HEK293T (cell line): ENCODE measurements around the gene CD300LD.

Experiments used
- CTCF ChIA-PET: fragments of 350-600 bp; formaldehyde crosslinking; extraction: SDS; loops from one replicate; lab custom pipeline; 2021; ENCODE audit warnings: antibody characterized with exemption, inconsistent platforms; lab: Yijun Ruan, JAX
- POLR2A ChIA-PET: fragments of 350-600 bp; formaldehyde crosslinking; extraction: SDS; loops from one replicate; lab custom pipeline; 2020; ENCODE audit warnings: antibody characterized with exemption, inconsistent platforms; lab: Yijun Ruan, JAX
- DNase-seq: peaks from one replicate; pipeline ENCODE4 v3.0.0; 2012; ENCODE audit warnings: mixed read lengths; ENCODE audit errors: extremely low spot score
- ARNT ChIP-seq: fragments of 450-650 bp; IDR thresholded peaks from 2 replicates; pipeline ENCODE4 v1.6.1; 2017; ENCODE audit warnings: mild to moderate bottlenecking
- BHLHE40 ChIP-seq: fragments of 450-650 bp; IDR thresholded peaks from 2 replicates; pipeline ENCODE4 v1.6.1; 2016; ENCODE audit warnings: mild to moderate bottlenecking, moderate library complexity, borderline replicate concordance
- CTBP1 ChIP-seq: fragments of 450-650 bp; IDR thresholded peaks from 2 replicates; pipeline ENCODE4 v1.6.1; 2016; ENCODE audit warnings: borderline replicate concordance
- ELF4 ChIP-seq: fragments of 450-650 bp; IDR thresholded peaks from 2 replicates; pipeline ENCODE4 v1.6.1; 2017; ENCODE audit warnings: antibody characterized with exemption
- FOXA1 ChIP-seq: fragments of 450-650 bp; IDR thresholded peaks from 2 replicates; pipeline ENCODE4 v1.6.1; 2016; ENCODE audit warnings: mild to moderate bottlenecking
- FOXK2 ChIP-seq: fragments of 450-650 bp; IDR thresholded peaks from 2 replicates; pipeline ENCODE4 v1.6.1; 2016; ENCODE audit warnings: mild to moderate bottlenecking
- FOXM1 ChIP-seq: fragments of 450-650 bp; IDR thresholded peaks from 2 replicates; pipeline ENCODE4 v1.6.1; 2017; ENCODE audit warnings: mild to moderate bottlenecking, borderline replicate concordance
- HDGF ChIP-seq: fragments of 450-650 bp; IDR thresholded peaks from 2 replicates; pipeline ENCODE4 v1.6.1; 2017; ENCODE audit warnings: antibody characterized with exemption, borderline replicate concordance
- L3MBTL2 ChIP-seq: fragments of 450-650 bp; conservative IDR thresholded peaks from 2 replicates; pipeline ENCODE4 v1.6.1; 2016; ENCODE audit warnings: mild to moderate bottlenecking
- LEF1 ChIP-seq: fragments of 450-650 bp; IDR thresholded peaks from 2 replicates; pipeline ENCODE4 v1.6.1; 2017; ENCODE audit warnings: mild to moderate bottlenecking, borderline replicate concordance
- NFRKB ChIP-seq: fragments of 450-650 bp; IDR thresholded peaks from 2 replicates; pipeline ENCODE4 v1.6.1; 2016; ENCODE audit warnings: mild to moderate bottlenecking, moderate library complexity
- SP1 ChIP-seq: fragments of 450-650 bp; IDR thresholded peaks from 2 replicates; pipeline ENCODE4 v1.6.1; 2017
- SUZ12 ChIP-seq: fragments of 450-650 bp; IDR thresholded peaks from 2 replicates; pipeline ENCODE4 v1.6.1; 2016; ENCODE audit warnings: mild to moderate bottlenecking
- TARDBP ChIP-seq: fragments of 450-650 bp; IDR thresholded peaks from 2 replicates; pipeline ENCODE4 v1.6.1; 2016
- ZNF384 ChIP-seq: fragments of 450-650 bp; IDR thresholded peaks from 2 replicates; pipeline ENCODE4 v1.6.1; 2016
- TF ChIP-seq, protein P1 (sequence below): fragments of 450-650 bp; IDR thresholded peaks from 2 replicates; pipeline ENCODE4 v1.6.1; 2016

The CD300LD gene

DNA sequence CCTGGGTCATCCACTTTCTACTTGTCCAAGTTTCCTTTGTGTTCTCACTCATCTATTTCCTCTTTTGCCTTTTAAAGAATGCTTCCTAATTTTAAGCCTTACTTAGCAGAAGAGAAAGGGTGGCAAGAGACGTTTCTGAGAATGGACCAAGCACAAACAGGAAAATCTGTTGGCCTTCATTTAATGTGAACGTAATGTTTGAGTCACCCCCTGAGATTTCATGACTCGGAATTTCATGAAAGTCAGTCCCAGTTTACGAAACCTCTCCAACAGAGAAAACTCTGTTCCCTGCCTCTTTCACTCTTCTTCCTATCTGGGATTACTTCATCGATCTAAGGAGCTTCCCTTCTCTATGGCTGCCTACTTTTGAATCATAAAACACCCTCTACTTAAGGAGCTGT is 31.6 kb upstream of the CD300LD start, which contains the start of gene CD300E:
TSS of gene CD300E (minus strand) at position 46 of the 401 bp plus-strand sequence. CDS start 117 bp downstream, outside the sequence.
- TF ChIP-seq SUZ12 (no peak), CTBP1 (no peak), HDGF (no peak), SP1 (no peak), FOXM1 (no peak), ARNT (no peak), ZNF384 (no peak), ELF4 (no peak), FOXA1 (no peak)
- ChIA-PET POLR2A (no interaction called here), CTCF (interaction anchor here (1.0 kb wide), 1 partner anchor 37 kb away, joined by 5 read pairs; no protein-coding TSS in a partner anchor)
- no peak for DNase-seq

DNA sequence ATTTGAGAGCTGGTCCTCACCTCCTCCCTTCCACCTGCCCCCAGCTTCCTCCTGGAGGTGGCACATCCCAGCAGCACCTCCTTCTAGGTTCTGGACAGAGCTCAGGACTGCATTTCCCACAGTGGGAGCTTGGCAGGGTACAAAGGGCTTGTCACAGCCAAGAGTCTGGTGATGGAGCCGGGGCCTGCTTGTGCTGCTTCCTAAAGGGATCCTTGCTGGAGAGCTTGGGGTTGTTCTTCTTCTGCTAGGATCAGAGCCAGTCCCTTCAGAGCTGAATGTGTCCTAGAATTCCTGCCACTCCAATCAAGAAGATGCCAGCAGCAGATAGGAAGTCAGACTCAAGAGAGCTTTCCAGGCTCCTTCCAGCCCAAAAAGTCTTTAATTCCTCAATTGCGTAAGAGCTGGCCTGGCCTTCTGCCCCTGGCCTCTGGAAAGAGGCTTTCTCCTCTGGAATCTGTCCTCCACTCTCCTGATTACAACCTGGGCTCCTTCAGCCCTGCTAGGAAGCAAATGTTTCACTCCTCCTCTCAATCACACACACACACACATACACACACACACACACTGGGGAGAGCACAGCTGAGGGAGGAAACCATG is 27.1 kb upstream of the CD300LD start:
- ChIA-PET CTCF (interaction anchor here (1.0 kb wide), 1 partner anchor 24 kb away, joined by 3 read pairs; no protein-coding TSS in a partner anchor), POLR2A (no interaction called here)
- no peak for DNase-seq
- TF ChIP-seq FOXM1, result no peak
- TF ChIP-seq FOXA1, result no peak
- TF ChIP-seq ARNT, result no peak
- TF ChIP-seq SUZ12, result no peak
- TF ChIP-seq HDGF, result no peak
- no peak for TF ChIP-seq FOXK2
- TF ChIP-seq L3MBTL2, result no peak
- no peak for TF ChIP-seq ZNF384
- no peak for TF ChIP-seq LEF1
- TF ChIP-seq TARDBP, result no peak
- TF ChIP-seq, protein P1, sequence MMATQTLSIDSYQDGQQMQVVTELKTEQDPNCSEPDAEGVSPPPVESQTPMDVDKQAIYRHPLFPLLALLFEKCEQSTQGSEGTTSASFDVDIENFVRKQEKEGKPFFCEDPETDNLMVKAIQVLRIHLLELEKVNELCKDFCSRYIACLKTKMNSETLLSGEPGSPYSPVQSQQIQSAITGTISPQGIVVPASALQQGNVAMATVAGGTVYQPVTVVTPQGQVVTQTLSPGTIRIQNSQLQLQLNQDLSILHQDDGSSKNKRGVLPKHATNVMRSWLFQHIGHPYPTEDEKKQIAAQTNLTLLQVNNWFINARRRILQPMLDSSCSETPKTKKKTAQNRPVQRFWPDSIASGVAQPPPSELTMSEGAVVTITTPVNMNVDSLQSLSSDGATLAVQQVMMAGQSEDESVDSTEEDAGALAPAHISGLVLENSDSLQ, result no peak
- no peak for TF ChIP-seq ELF4

DNA sequence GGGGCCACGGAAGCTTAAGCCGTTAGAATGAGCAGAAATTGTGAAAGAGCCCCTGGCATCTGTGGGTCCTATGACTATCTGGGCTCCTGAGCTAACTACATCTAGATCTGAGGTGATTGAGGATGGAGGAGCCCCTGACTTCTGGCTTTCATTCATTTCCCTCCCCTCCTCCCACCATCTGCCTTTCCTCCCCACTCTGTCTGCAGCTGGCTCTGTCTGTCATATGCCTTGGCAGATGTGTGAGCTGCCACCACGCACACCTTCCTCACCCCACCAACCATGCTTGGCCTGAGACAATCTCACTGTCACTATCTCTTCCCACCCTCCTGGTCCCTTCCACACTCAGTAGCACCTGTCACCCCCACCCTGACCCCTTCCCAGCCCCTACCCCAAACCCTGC is 26.4 kb upstream of the CD300LD start:
- CTCF ChIA-PET, result interaction anchor here (1.0 kb wide), 1 partner anchor 25 kb away, joined by 3 read pairs; no protein-coding TSS in a partner anchor
- no peak for DNase-seq
- TF ChIP-seq L3MBTL2 (no peak), HDGF (no peak), BHLHE40 (no peak), FOXM1 (no peak), NFRKB (no peak), ZNF384 (no peak), SP1 (no peak)
- POLR2A ChIA-PET, result no interaction called here

DNA sequence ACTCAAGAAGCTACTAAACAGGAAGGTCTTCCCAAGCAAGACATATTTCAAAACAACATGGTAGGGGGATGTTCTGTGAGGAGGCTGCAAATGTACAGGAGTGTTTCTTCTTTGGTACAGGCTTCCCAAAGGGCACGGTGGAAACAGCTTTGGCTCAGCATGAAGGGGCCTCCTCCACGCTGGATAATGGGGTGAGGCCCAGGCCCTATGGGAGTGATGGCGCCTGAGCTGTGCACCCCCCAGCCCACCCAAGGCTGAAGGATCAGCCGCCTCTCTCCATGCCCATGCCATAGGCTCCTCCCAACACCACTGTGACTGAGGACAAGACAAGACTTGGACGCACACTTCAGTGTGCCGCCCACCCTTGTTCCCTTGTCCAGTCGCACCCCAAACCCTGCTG is 24.6 kb upstream of the CD300LD start:
- no peak for DNase-seq
- POLR2A ChIA-PET, result no interaction called here
- TF ChIP-seq, protein P1, result no peak
- TF ChIP-seq SP1, result no peak
- no peak for TF ChIP-seq FOXA1
- no peak for TF ChIP-seq BHLHE40
- no peak for TF ChIP-seq NFRKB
- TF ChIP-seq ZNF384, result no peak
- no peak for TF ChIP-seq FOXM1
- TF ChIP-seq SUZ12, result no peak
- TF ChIP-seq ELF4, result no peak
- no peak for TF ChIP-seq L3MBTL2
- no peak for TF ChIP-seq FOXK2
- no peak for TF ChIP-seq LEF1
- TF ChIP-seq CTBP1, result no peak
- CTCF ChIA-PET, result interaction anchor here (0.6 kb wide), 1 partner anchor 176 kb away, joined by 3 read pairs; no protein-coding TSS in a partner anchor

DNA sequence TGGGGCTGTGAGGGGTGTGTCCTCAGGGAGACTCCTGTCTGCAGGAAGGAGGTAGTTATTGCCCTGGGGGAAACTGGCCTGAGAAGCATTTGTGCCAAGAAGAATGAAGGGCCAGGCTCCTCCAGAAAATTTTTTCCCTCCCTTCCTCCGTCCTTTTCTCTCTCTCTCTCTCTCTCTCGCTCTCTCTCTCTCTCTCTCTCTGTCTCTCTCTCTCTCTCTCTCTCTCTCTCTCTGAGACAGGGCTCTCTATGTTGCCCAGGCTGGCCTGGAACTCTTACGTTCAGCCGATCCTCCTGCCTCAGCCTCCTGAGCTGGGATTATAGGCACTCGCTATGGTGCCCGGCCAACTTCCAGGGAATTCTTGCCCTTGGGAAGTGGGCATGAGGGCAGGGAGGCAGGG is 20.0 kb upstream of the CD300LD start:
- ChIA-PET CTCF (interaction anchor here (0.7 to 1.0 kb wide), 2 partner anchors 9 to 32 kb away, joined by 4 read pairs; no protein-coding TSS in a partner anchor), POLR2A (no interaction called here)
- TF ChIP-seq BHLHE40 (no peak), SUZ12 (no peak), ARNT (no peak), L3MBTL2 (no peak)
- DNase-seq, result no peak

DNA sequence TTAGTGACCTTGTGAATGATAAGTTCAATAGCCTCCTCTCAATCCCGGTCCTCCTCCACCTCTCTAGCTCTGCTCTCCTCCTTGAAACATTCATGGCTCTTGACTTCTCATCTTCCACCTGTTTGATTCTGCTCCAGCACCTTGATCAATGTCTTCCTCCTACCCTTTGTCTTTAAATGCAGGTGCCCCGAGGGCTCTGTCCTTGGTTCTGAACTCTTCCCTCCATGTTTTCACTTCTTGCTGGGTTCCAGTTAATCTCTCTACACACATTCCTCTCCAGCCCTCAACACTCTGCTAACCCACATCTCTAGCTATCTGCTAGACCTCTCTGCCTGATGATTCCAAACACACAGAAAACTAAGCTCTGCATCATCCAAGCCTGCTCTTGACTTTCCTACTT is 18.0 kb upstream of the CD300LD start:
- ChIA-PET POLR2A (no interaction called here), CTCF (no interaction called here)
- no peak for DNase-seq
- TF ChIP-seq, protein P1, result no peak

DNA sequence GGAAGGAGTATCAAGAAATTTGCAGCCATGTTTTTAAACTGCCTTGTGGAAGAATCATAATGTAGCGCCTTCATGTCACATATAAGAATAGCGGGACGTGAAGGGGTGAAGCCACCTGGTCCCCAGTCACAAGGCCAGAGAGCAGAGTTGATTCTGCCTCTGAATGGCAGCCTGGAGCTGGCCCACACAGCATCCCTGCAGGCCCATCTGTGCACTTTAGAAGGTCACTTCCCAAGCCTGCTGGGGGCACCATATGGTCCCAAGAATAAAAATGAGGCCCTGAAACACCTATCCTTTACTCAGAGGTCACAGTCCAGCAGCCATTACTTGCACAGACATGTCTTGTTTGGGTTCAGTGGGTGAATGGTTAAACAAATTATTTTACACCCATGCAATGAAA is 16.4 kb upstream of the CD300LD start:
- TF ChIP-seq NFRKB (no peak), BHLHE40 (no peak), ARNT (no peak), TARDBP (no peak), L3MBTL2 (no peak), LEF1 (no peak), SUZ12 (no peak), SP1 (no peak), ELF4 (no peak), HDGF (no peak), ZNF384 (no peak)
- ChIA-PET POLR2A (no interaction called here), CTCF (no interaction called here)
- no peak for DNase-seq
